ENCODE measurements around the gene RIPOR2. TPM values are rescaled to one million over a fixed set of nuclear protein-coding genes. Genes with fewer than 3 reads are reported as not detected.
"Not testable (repeated sequence)": the region's sequence is repeated elsewhere in the genome, so short reads cannot be mapped to it uniquely, and the experiment has no call there.

Gene RIPOR2
- total RNA-seq, 6 experiments from 2014 or later: 9.1 to 20.7 (median 10.2) TPM

- H3K36me3 Mint-ChIP-seq (ENCODE audit: low read depth): no peaks in the 10 kb centered on the region
- no peaks in the 10 kb centered on the region for H3K4me1 Mint-ChIP-seq (ENCODE audit: low read depth)
These were observed 16.1 kb upstream of the RIPOR2 start for GRCh38 chr6:24951811-24952299.

GRCh38 chr6:24950218-24950941, 14.6 kb upstream of the RIPOR2 start:
- H3K4me1 Mint-ChIP-seq (ENCODE audit: low read depth): no peaks in the 10 kb centered on the region
- peaks cover under 1% of the 10 kb centered on the region for H3K9me3 Mint-ChIP-seq
- no peak for DNase-seq
- H3K4me3 Mint-ChIP-seq: no peak overlapping the region
- H3K27me3 Mint-ChIP-seq (ENCODE audit: insufficient read depth): peaks cover 26% of the 10 kb centered on the region
- TF ChIP-seq CTCF (IDR thresholded peaks at IDR 0.05): no peak
- H3K27ac Mint-ChIP-seq: no peak overlapping the region
- no peaks in the 10 kb centered on the region for H3K36me3 Mint-ChIP-seq (ENCODE audit: low read depth)

More at GRCh38 chr6:24951811-24952299, 16.1 kb upstream of the RIPOR2 start:
- Mint-ChIP-seq H3K27me3 (ENCODE audit: insufficient read depth) (peaks cover 22% of the 10 kb centered on the region), H3K9me3 (no peaks in the 10 kb centered on the region), H3K27ac (no peak overlapping the region), H3K4me3 (no peak overlapping the region)
- DNase-seq: no peak
- no peak for TF ChIP-seq CTCF (IDR thresholded peaks at IDR 0.05)

GRCh38 chr6:24949020-24949569, 13.3 kb upstream of the RIPOR2 start:
- Mint-ChIP-seq H3K9me3 (peaks cover 13% of the 10 kb centered on the region), H3K4me1 (ENCODE audit: low read depth) (no peaks in the 10 kb centered on the region), H3K4me3 (no peak overlapping the region), H3K36me3 (ENCODE audit: low read depth) (peaks cover 11% of the 10 kb centered on the region; the same call in 1 of the 2 replicates), H3K27me3 (ENCODE audit: insufficient read depth) (peaks cover 26% of the 10 kb centered on the region), H3K27ac (no peak overlapping the region)
- no peak for TF ChIP-seq CTCF (IDR thresholded peaks at IDR 0.05)
- DNase-seq: no peak

- not testable (repeated sequence) for H3K4me3 Mint-ChIP-seq; H3K4me1 Mint-ChIP-seq (ENCODE audit: low read depth); DNase-seq; H3K27ac Mint-ChIP-seq
- peaks cover 14% of the 10 kb centered on the region for H3K9me3 Mint-ChIP-seq
- peaks cover 23% of the 10 kb centered on the region for H3K27me3 Mint-ChIP-seq (ENCODE audit: insufficient read depth)
- peaks cover 12% of the 10 kb centered on the region; the same call in 1 of the 2 replicates for H3K36me3 Mint-ChIP-seq (ENCODE audit: low read depth)
These were observed 12.5 kb upstream of the RIPOR2 start for GRCh38 chr6:24948261-24948660.

GRCh38 chr6:24947636-24948035, 11.9 kb upstream of the RIPOR2 start:
- Mint-ChIP-seq H3K27ac (no peak overlapping the region), H3K4me1 (ENCODE audit: low read depth) (no peaks in the 10 kb centered on the region)

More at GRCh38 chr6:24947636-24948035, 11.9 kb upstream of the RIPOR2 start:
- DNase-seq: no peak
- Mint-ChIP-seq H3K27me3 (ENCODE audit: insufficient read depth) (peaks cover 21% of the 10 kb centered on the region), H3K4me3 (no peak overlapping the region), H3K36me3 (ENCODE audit: low read depth) (peaks cover 12% of the 10 kb centered on the region; the same call in 1 of the 2 replicates), H3K9me3 (peaks cover 14% of the 10 kb centered on the region)
- TF ChIP-seq CTCF (IDR thresholded peaks at IDR 0.05): no peak
